Ishikawa (cell line): ENCODE measurements around the gene HOXA2.

ENCODE experiments used
- CEBPB ChIP-seq: IDR thresholded peaks from 2 replicates; pipeline ENCODE4 v1.6.1; 2012
- CREB1 ChIP-seq: IDR thresholded peaks from 2 replicates; pipeline ENCODE4 v1.6.1; 2012; ENCODE audit warnings: low read depth
- EGR1 ChIP-seq: IDR thresholded peaks from 2 replicates; pipeline ENCODE4 v1.6.1; 2012
- EP300 ChIP-seq: IDR thresholded peaks from 2 replicates; pipeline ENCODE4 v1.6.1; 2012; ENCODE audit warnings: borderline replicate concordance
- FOXM1 ChIP-seq: IDR thresholded peaks from 2 replicates; pipeline ENCODE4 v1.6.1; 2012; ENCODE audit warnings: low read depth, borderline replicate concordance
- MAX ChIP-seq: IDR thresholded peaks from 2 replicates; pipeline ENCODE4 v1.6.1; 2012
- NFIC ChIP-seq: IDR thresholded peaks from 2 replicates; pipeline ENCODE4 v1.6.1; 2012
- RAD21 ChIP-seq: IDR thresholded peaks from 2 replicates; pipeline ENCODE4 v1.6.1; 2012; ENCODE audit warnings: low read depth
- TAF1 ChIP-seq: IDR thresholded peaks from 2 replicates; pipeline ENCODE4 v1.6.1; 2012; ENCODE audit warnings: low read depth, mild to moderate bottlenecking
- TCF12 ChIP-seq: IDR thresholded peaks from 2 replicates; pipeline ENCODE4 v1.6.1; 2012; ENCODE audit warnings: low read depth
- TEAD4 ChIP-seq: IDR thresholded peaks from 2 replicates; pipeline ENCODE4 v1.6.1; 2012
- YY1 ChIP-seq: IDR thresholded peaks from 2 replicates; pipeline ENCODE4 v1.6.1; 2012; ENCODE audit warnings: low read depth
- ZBTB7A ChIP-seq: IDR thresholded peaks from 2 replicates; pipeline ENCODE4 v1.6.1; 2012; ENCODE audit warnings: low read depth
- TF ChIP-seq, protein P1 (sequence below): IDR thresholded peaks from 2 replicates; pipeline ENCODE4 v1.6.1; 2012; ENCODE audit warnings: low read depth, mild to moderate bottlenecking
- TF ChIP-seq, protein P2 (sequence below): IDR thresholded peaks from 2 replicates; pipeline ENCODE4 v1.6.1; 2012

The HOXA2 gene

DNA sequence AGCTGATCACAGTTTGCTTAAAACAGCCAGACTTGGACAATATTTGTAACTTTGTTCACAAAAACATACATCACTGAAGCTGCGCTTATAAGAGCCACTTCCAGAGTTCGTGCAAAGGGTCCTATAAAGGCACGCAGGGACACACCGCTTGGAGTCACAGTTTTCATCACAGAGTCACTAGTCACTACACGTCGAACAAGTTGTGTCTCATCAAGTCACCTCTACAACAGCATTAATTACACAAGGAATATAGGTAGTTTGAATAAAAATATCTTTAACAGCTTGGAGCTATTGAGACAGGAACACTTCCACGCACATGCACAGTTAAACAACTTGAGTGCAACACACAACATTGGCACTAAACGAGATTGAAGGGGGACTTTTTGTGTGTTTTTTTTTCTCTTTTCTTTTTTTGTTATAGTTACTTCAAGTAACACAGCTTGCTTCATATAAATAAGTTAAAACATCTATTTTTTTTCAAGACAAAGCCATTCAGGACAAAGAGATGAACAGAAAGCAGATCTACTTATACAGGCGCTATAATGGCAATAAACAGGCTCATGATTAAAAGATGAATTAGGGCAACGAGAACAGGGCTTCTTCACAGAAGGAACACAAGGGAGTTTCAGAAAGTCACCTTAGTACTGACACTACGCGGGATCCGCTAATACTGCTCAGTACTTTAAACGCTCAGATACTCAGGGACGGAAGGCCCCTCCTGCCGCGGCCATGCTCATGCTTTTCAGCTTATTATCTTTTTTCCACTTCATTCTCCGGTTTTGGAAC, 38.8 kb upstream of the HOXA2 start:
- TF ChIP-seq CREB1 (no peak), EP300 (no peak), TAF1 (no peak), MAX (no peak), CEBPB (no peak), TCF12 (no peak), EGR1 (no peak), ZBTB7A (no peak), TEAD4 (no peak), YY1 (no peak), FOXM1 (no peak)
- TF ChIP-seq, protein P1, sequence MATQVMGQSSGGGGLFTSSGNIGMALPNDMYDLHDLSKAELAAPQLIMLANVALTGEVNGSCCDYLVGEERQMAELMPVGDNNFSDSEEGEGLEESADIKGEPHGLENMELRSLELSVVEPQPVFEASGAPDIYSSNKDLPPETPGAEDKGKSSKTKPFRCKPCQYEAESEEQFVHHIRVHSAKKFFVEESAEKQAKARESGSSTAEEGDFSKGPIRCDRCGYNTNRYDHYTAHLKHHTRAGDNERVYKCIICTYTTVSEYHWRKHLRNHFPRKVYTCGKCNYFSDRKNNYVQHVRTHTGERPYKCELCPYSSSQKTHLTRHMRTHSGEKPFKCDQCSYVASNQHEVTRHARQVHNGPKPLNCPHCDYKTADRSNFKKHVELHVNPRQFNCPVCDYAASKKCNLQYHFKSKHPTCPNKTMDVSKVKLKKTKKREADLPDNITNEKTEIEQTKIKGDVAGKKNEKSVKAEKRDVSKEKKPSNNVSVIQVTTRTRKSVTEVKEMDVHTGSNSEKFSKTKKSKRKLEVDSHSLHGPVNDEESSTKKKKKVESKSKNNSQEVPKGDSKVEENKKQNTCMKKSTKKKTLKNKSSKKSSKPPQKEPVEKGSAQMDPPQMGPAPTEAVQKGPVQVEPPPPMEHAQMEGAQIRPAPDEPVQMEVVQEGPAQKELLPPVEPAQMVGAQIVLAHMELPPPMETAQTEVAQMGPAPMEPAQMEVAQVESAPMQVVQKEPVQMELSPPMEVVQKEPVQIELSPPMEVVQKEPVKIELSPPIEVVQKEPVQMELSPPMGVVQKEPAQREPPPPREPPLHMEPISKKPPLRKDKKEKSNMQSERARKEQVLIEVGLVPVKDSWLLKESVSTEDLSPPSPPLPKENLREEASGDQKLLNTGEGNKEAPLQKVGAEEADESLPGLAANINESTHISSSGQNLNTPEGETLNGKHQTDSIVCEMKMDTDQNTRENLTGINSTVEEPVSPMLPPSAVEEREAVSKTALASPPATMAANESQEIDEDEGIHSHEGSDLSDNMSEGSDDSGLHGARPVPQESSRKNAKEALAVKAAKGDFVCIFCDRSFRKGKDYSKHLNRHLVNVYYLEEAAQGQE: no peak
- TF ChIP-seq, protein P2, sequence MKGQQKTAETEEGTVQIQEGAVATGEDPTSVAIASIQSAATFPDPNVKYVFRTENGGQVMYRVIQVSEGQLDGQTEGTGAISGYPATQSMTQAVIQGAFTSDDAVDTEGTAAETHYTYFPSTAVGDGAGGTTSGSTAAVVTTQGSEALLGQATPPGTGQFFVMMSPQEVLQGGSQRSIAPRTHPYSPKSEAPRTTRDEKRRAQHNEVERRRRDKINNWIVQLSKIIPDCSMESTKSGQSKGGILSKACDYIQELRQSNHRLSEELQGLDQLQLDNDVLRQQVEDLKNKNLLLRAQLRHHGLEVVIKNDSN: no peak

DNA sequence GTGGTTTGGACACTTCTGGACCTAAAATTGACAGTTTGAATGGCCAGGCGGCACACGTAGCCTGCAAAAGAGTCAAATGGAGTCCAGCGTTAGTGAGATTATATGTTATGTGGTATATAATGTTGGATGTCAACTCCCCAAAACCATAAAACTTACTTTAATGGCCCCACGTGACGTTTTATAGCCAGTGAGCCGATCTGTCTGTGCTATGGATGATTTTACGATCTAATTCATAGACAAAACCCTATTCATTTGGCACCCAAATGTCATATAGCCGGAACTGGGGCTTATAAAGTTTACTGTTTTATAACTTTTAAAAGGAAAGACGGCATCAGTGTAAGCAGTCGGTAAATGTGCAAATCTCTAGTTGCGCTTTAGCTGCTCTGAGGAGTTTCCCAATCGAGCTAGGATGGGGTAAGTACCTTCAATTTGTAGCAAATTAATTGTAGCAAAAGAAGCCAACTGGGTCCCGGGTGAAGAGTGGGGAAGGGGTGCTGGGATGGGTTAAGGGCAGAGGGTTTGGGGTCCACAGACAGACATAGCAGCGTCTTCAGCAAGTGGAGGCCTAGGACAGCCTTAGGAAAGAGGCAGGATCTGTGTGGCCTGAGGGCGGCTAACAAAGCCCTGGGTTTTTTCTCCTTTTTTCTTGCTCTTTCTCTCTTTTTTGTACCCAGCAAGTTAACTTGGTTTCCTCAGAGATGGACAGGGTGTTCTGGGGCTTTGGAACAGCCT, 37.8 kb upstream of the HOXA2 start:
- TF ChIP-seq CEBPB: no peak
- no peak for TF ChIP-seq NFIC
- no peak for TF ChIP-seq CREB1

DNA sequence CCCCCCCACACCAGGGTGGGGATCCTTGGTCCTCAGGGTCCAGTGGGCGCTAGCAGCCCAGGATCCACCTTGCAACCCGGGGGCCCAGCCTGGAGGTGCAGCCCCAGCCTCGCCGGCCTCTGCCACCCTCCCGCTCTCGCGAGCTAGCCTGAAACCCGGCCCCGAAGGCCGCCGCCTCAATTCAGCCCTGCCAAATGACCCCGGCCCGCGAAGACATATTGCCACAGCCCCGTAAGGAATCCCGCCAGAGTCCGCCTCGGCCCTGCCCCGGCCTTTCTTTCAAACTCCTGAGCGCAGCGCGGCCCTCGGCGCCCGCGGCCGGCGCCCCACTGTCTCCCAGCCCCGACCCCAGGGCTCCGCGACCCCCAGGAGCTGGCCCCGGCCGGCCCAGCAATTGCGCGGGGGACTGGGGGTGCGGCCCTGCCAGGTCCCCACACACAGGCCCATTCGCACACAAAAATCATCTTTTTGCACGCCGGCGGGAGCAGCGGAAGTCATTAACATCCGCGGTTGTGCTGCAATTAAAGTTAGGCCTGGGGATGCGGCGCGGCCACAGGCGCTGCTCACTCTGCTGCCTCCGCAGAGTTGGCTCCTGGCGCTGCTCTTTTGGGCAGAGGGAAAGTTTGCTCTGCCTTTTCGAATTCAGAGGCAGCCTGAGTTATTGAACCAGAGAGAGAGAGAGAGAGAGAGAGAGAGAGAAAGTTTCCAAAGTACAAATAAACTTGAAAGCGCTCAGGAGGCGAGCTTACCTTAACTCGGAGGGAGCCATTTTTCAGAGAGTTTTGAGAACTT, 37.0 kb upstream of the HOXA2 start:
- no peak for TF ChIP-seq FOXM1
- no peak for TF ChIP-seq EGR1
- TF ChIP-seq EP300: no peak
- no peak for TF ChIP-seq YY1
- no peak for TF ChIP-seq TAF1
- TF ChIP-seq, protein P2: no peak
- no peak for TF ChIP-seq TCF12
- no peak for TF ChIP-seq CREB1
- no peak for TF ChIP-seq CEBPB
- no peak for TF ChIP-seq MAX
- TF ChIP-seq, protein P1: no peak
- no peak for TF ChIP-seq NFIC
- TF ChIP-seq TEAD4: no peak
- no peak for TF ChIP-seq RAD21
- no peak for TF ChIP-seq ZBTB7A

- TF ChIP-seq TEAD4 (no peak), TAF1 (no peak), ZBTB7A (no peak), YY1 (no peak), MAX (no peak), CEBPB (no peak), FOXM1 (no peak), RAD21 (no peak), NFIC (no peak), TCF12 (no peak), EP300 (no peak), CREB1 (no peak), EGR1 (no peak)
- TF ChIP-seq, protein P1: no peak
- TF ChIP-seq, protein P2: no peak
Observed at GRCh38 chr7:27138985-27139333, 36.5 kb upstream of the HOXA2 start.
